ENCODE results near the gene PCNX1. TPM values are rescaled to one million over a fixed set of nuclear protein-coding genes. Genes with fewer than 3 reads are reported as not detected.

PCNX1 gene
- total RNA-seq, 1 donor, result 51.0 TPM

GRCh38 chr14:71070169-71070568 is 162.9 kb downstream of the PCNX1 start:
- Histone ChIP-seq H3K27ac (ENCODE audit: low read depth, low read length) (no peak overlapping the region), H3K4me1 (ENCODE audit: insufficient read depth, low read length) (peaks cover 13% of the 10 kb centered on the region), H3K4me3 (ENCODE audit: insufficient read depth, low read length) (no peak overlapping the region), H3K36me3 (ENCODE audit: insufficient read depth, low read length) (peaks cover 17% of the 10 kb centered on the region), H3K79me2 (ENCODE audit: insufficient read depth, low read length) (peaks cover 11% of the 10 kb centered on the region), H3K4me2 (ENCODE audit: insufficient read depth, low read length) (no peak overlapping the region), H4K20me1 (ENCODE audit: insufficient read depth, low read length) (peaks cover 4% of the 10 kb centered on the region), H3K9me3 (ENCODE audit: low read depth, low read length) (no peaks in the 10 kb centered on the region), H3K27me3 (ENCODE audit: insufficient read depth, low read length) (no peaks in the 10 kb centered on the region), H2AFZ (ENCODE audit: low read length) (no peak overlapping the region)
- TF ChIP-seq CTCF (IDR thresholded peaks at IDR 0.05; ENCODE audit: extremely low read depth, low read depth, low read length), result no peak
- peak; percentile 9 for DNase-seq (ENCODE audit: insufficient read length, low spot score, missing footprints)

GRCh38 chr14:71071042-71071441 is 163.8 kb downstream of the PCNX1 start:
- Histone ChIP-seq H3K4me2 (ENCODE audit: insufficient read depth, low read length) (no peak overlapping the region), H3K4me3 (ENCODE audit: insufficient read depth, low read length) (no peak overlapping the region), H3K36me3 (ENCODE audit: insufficient read depth, low read length) (peaks cover 18% of the 10 kb centered on the region), H3K9me3 (ENCODE audit: low read depth, low read length) (no peaks in the 10 kb centered on the region), H3K79me2 (ENCODE audit: insufficient read depth, low read length) (peaks cover 7% of the 10 kb centered on the region), H3K27me3 (ENCODE audit: insufficient read depth, low read length) (no peaks in the 10 kb centered on the region), H3K27ac (ENCODE audit: low read depth, low read length) (no peak overlapping the region), H2AFZ (ENCODE audit: low read length) (no peak overlapping the region), H3K4me1 (ENCODE audit: insufficient read depth, low read length) (peaks cover 13% of the 10 kb centered on the region), H4K20me1 (ENCODE audit: insufficient read depth, low read length) (peaks cover 4% of the 10 kb centered on the region)
- no peak for DNase-seq (ENCODE audit: insufficient read length, low spot score, missing footprints)
- no peak for TF ChIP-seq CTCF (IDR thresholded peaks at IDR 0.05; ENCODE audit: extremely low read depth, low read depth, low read length)

GRCh38 chr14:71076462-71077092 is 169.3 kb downstream of the PCNX1 start:
- Histone ChIP-seq H2AFZ (ENCODE audit: low read length) (no peak overlapping the region), H3K4me3 (ENCODE audit: insufficient read depth, low read length) (no peak overlapping the region), H4K20me1 (ENCODE audit: insufficient read depth, low read length) (no peaks in the 10 kb centered on the region), H3K4me1 (ENCODE audit: insufficient read depth, low read length) (no peaks in the 10 kb centered on the region), H3K27ac (ENCODE audit: low read depth, low read length) (no peak overlapping the region), H3K4me2 (ENCODE audit: insufficient read depth, low read length) (no peak overlapping the region), H3K27me3 (ENCODE audit: insufficient read depth, low read length) (no peaks in the 10 kb centered on the region), H3K79me2 (ENCODE audit: insufficient read depth, low read length) (peaks cover 4% of the 10 kb centered on the region), H3K36me3 (ENCODE audit: insufficient read depth, low read length) (peaks cover 48% of the 10 kb centered on the region), H3K9me3 (ENCODE audit: low read depth, low read length) (peaks cover 7% of the 10 kb centered on the region)
- no peak for DNase-seq (ENCODE audit: insufficient read length, low spot score, missing footprints)
- no peak for TF ChIP-seq CTCF (IDR thresholded peaks at IDR 0.05; ENCODE audit: extremely low read depth, low read depth, low read length)

- Histone ChIP-seq H3K9me3 (ENCODE audit: low read depth, low read length) (peaks cover 7% of the 10 kb centered on the region), H3K4me2 (ENCODE audit: insufficient read depth, low read length) (no peak overlapping the region), H3K36me3 (ENCODE audit: insufficient read depth, low read length) (peaks cover 44% of the 10 kb centered on the region), H3K27me3 (ENCODE audit: insufficient read depth, low read length) (no peaks in the 10 kb centered on the region), H2AFZ (ENCODE audit: low read length) (no peak overlapping the region), H4K20me1 (ENCODE audit: insufficient read depth, low read length) (no peaks in the 10 kb centered on the region), H3K4me3 (ENCODE audit: insufficient read depth, low read length) (no peak overlapping the region), H3K79me2 (ENCODE audit: insufficient read depth, low read length) (no peaks in the 10 kb centered on the region), H3K4me1 (ENCODE audit: insufficient read depth, low read length) (no peaks in the 10 kb centered on the region), H3K27ac (ENCODE audit: low read depth, low read length) (no peak overlapping the region)
- no peak for DNase-seq (ENCODE audit: insufficient read length, low spot score, missing footprints)
- TF ChIP-seq CTCF (IDR thresholded peaks at IDR 0.05; ENCODE audit: extremely low read depth, low read depth, low read length), result no peak
Measured at GRCh38 chr14:71078500-71078899, 171.2 kb downstream of the PCNX1 start.
